GM21528 (cell line): ENCODE data around the gene CATSPERD.

ENCODE experiments used
- ATAC-seq: cut with Tn5 transposase; IDR thresholded peaks from one replicate; pipeline ENCODE4 v1.9.1; 2021; ENCODE audit warnings: mild to moderate bottlenecking, moderate library complexity; ENCODE audit not compliant: unreplicated experiment, low FRiP score

Gene CATSPERD

DNA sequence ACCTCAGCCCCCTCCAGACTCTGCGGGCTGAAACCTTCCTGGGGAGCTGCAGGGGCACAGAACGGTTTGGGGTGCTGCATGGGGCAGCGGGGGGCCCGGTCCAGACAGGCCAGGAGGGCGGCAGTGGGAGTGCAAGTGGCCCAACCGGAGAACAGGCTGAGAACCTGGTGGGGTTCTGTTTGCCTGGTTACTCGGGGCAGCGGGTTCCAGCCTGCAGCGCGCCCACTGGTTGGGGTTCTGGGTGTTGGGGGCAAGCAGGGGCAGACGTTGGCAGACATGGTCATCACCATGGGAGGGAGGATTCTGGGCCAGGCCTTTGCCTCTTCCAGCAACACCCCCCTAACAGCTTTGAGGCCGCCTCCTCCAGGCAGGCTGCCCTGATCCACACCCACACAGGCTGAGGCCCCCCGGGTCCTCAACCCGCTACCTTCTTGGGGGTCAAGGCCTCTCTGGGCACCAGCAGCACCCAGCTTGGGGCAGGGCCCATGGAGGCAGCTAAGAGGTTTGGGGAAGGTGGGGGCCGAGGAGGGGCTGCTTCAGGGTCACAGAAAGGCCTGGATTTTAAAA is 64.2 kb downstream of the CATSPERD start, which contains the start of gene PRR22:
Gene PRR22 (minus strand): TSS at position 166 of the 567 bp plus-strand sequence. CDS start 86 bp downstream, at position 80.
- no peak for ATAC-seq

DNA sequence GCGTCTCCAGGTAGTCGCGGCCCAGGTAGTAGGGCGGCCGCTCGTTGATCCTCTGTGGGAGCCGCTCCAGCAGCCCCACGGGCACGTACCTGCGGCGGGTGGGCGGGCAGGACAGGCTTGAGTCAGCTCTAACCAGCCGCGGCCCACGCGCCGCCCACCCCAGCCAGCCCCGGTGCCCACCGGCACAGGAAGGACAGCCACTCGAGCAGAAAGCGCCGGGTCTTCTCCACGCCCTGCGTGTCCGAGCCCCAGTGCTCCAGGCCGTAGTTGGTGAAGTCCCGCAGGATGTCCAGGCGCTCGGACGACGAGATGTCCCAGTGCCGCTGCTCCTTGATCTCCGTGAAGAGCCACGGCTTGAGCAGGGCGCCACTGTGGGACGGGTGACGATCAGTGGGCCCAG is 65.0 kb downstream of the CATSPERD start:
- no peak for ATAC-seq

DNA sequence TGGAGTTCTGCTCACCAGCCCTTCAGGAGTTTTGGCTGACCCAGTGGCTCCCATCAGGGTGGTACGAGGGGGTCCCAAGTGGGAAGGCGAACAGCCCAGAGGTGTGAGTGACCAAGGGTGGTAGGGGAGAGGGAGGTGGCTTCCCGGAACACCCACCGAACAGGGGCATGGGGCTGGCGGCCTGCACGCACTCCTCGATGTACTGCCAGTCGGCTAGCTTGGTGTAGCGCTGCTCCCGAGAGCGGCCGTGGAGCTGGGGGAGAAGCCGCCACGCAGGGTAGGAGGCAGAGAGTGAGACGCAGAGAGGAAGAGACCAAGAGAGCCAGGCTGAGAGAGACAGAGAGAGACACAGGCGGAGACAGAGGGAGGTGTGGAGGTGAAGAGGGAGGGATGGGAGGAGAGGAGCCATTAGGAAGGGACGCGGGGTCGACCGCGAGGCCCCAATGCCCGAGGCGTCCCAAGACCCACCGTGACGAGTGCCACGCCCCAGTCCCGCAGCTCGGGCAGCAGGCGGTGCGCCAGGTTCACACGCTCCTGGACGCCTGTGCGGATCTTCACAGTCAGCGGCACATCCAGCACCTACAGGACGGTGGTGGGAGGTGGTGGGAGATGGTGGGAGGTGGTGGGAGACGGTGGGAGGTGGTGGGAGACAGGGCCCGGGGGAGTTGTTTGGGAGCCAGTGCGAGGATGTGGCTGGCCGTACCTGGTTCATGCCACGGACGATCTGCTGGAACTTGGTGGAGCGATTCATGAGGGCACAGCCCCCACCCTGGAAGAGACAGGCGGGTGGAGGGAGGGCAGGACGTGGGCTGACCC is 66.4 kb downstream of the CATSPERD start:
- ATAC-seq = no peak

DNA sequence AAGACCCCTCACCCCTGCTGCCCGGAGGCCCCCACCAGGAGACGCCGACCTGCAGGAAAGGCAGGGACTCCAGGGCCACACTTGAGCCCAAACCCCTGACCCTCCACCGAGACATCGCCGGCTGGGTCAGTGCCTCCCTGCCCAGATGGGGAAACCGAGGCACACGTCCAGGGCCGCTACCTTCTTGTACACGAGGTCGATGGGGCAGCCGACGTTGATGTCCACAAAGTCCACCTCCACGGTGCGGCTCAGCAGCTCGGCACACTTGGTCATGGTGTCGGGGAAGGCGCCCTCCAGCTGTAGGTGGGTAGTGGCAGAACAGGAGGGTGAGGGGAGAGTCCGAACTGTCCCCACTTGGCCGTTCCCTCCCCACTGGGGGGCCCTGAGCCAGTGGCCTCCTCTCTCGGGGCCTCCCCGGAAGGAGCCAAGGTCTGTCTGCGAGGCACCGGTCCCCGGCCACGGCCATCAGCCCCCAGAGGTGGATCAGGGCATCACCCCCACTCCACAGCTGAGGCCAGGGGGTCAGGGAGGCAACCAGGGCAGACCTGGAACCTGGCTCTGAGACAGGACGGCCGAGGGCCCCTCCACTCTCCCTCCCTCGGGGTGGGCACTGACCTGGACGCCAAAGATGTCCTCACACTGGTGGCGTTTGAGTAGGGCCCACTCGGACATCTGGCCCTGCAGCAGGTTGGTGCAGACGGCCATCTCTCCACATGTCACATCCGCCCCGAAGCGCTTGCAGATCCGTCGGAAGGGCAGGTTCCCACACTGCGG is 67.2 kb downstream of the CATSPERD start:
- ATAC-seq = no peak

DNA sequence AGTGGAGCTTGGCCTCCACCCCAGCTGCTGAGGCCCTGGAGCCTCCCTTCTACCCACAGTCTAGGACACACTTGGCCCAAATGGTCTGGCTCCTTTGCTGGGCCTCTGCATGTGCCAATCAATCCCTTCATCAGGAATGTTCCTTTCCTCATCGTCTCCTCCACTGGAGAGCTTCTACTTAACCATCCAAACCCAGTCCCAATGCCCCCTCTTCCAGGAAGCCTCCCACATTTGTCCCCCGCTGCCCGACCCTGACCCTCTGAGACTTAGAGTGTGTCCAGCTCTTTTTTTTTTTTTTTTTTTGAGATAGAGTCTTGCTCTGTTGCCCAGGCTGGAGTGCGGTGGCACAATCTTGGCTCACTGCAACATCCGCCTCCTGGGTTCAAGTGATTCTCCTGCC is 68.0 kb downstream of the CATSPERD start:
- no peak for ATAC-seq

DNA sequence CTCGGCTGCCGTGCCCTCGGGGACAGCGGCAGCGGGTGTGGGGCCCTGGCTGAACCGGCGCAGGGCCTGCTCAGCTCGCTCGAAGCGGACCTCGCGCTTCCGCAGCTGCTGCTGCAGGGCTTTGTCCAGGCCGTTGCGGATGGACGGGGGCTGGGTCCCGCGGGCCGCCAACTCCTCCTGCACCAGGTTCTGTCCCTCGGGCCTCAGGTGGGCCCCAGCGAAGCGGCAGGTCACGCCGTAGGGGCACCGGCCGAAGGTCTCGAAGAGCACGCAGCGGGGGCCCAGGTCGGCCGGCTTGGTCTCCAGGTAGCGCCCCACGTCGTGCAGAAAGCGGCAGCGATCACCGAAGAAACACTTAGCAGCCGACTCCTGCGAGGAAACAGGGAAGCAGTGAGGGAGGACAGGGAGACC is 68.9 kb downstream of the CATSPERD start:
- ATAC-seq = no peak

DNA sequence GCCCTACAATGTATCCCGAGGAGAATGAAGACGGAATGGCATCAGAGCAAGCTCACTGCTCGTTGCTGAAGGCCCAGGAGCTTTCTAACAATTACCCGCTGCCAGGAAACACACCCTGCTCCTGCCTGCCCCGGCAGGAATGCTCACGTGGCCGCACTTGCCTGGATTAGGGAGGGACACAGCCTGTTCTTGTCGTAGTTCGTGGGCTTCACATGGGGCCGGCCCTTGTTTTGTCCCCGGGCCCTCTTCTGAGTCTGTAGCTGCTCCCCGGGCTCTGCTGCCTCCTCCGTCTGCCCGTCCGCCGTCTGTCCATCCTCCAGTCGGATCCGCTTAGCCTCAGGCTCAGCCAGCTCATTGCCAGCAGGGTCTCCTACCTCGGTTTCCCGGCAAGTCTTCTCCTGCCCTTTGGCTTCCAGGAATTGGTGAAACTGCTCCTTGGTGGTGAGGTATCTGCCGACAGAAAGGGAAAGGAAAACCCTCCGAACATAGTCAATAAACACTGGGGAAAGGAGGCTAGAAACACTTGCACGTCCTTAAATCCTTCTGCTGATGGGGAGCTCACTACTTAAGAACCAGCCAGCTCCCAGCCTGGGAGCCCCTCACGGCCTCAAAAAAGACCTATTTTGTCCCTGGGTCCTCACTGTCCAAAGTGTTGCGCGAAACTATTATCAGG is 69.6 kb downstream of the CATSPERD start:
- ATAC-seq = no peak

DNA sequence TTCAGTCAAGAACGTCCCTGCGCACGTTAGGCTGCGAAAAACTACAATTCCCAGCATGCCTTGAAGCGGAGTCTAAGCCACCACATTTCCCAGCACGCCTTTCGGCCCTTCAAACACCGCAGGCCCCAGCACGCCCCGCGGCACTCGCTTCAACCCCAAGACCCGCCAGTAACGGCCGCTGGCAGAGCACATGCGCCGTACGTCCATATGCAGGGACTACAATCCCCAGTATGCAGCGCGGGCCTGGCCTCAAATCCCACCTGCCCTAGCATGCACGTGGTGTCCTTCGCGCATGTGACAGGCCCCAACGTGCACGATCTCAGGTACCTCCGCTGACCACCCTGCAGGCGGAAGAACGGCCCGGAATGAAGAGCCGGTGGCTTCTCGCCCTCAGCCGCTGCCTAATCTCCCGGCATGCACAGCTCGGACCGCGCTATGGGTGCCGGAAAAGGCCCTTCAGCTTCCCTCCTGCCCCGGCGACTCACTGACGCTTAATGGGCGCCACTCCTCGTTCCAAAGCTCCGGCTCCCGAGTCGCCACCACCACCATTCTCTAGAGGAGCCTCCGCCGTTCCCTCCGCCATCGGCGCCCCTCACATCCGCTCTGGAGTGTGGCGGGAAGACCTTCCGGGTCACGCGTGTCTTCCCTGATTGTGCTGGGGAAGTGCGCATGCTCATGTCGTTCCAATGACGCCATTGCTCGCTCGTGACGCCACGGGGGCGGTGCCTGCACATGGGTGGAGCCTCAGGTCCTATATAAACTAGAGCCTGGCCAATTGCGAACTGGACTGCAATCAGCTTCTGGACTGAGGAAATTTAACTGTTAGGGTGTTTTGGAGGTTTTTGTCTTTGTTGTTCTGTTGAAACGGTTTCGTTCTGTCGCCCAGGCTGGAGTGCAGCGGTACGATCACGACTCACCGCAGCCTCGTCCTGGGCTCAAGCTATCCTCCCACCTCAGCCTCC is 70.4 kb downstream of the CATSPERD start, which contains the start of gene DUS3L:
Gene DUS3L (minus strand): TSS at position 605 of the 962 bp plus-strand sequence. CDS start 22 bp downstream, at position 583.
- peak; percentile 87 for ATAC-seq

DNA sequence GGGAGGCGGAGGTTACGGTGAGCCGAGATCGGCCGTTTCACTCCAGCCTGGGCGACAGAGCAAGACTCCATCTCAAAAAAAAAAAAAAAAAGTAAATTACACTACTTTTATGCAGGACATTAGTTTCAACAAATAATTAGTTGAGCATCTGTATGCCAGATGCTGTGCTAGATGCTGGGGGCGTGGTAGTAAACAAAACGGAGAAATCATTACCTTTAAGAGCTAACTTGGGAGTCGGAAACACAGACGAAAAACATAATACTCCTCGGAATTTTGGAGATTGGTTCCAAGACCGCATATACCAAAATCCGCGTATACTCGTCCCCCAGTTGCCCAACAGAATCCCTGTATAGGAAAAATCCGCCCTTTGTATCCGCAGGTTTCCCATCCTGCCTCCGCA is 71.8 kb downstream of the CATSPERD start:
- ATAC-seq = no peak

DNA sequence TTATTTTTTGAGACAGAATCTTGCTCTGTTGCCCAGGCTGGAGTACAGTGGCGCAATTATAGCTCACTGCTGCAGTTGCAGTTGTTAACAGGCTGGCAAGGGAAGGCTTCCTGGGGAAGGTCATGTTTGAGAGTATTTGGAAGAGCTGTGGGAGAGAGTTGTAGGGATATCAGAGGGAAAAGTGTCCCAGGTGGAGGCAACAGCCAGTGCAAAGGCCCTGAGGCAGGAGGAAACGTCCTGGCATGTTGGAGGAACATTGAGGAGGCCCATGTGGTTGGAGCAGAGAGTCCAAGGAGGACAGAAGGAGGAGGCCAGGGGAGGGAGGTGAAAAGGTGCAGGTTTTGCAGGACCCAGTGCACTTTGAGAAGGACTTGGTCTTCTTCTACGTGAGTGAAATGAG is 72.8 kb downstream of the CATSPERD start:
- no peak for ATAC-seq

DNA sequence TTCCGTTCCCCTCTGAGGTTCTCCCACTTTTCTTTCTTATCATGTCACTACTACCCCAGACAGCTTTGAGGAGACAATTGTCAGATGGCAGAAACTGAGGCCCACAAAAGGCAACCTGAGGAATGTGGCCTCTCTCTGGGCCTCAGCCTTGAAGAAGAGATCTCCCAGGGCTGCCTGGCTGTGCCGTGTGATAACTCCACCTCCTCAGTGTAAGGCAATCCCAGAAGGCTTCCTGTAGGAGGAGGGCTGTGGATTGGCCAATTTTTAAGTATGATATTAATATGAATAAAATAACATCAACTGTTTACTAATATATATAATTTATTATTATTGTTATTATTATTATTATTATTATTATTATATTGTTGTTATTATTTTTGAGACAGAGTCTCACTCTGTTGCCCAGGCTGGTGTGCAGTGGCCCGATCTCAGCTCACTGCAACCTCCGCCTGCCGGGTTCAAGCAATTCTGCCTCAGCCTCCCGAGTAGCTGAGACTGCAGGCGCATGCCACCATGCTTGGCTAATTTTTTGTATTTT is 75.0 kb downstream of the CATSPERD start:
- no peak for ATAC-seq

DNA sequence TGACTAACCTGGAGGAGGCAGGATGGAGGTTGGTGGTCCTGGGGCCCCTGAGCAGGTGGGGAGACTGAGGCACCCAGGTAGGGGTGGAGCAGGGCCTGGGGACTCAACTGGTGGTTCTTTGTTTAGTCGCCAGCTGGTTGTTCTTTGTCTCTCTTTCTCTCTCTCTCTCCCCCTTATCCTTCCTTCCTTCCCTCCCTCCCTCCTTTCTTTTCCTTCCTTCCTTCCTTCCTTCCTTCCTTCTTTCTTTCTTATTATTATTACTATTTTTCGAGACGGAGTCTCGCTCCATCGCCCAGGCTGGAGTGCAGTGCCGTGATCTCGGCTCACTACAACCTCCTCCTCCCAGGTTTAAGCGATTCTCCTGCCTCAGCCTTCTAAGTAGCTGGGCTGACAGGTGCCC is 77.8 kb downstream of the CATSPERD start:
- no peak for ATAC-seq

DNA sequence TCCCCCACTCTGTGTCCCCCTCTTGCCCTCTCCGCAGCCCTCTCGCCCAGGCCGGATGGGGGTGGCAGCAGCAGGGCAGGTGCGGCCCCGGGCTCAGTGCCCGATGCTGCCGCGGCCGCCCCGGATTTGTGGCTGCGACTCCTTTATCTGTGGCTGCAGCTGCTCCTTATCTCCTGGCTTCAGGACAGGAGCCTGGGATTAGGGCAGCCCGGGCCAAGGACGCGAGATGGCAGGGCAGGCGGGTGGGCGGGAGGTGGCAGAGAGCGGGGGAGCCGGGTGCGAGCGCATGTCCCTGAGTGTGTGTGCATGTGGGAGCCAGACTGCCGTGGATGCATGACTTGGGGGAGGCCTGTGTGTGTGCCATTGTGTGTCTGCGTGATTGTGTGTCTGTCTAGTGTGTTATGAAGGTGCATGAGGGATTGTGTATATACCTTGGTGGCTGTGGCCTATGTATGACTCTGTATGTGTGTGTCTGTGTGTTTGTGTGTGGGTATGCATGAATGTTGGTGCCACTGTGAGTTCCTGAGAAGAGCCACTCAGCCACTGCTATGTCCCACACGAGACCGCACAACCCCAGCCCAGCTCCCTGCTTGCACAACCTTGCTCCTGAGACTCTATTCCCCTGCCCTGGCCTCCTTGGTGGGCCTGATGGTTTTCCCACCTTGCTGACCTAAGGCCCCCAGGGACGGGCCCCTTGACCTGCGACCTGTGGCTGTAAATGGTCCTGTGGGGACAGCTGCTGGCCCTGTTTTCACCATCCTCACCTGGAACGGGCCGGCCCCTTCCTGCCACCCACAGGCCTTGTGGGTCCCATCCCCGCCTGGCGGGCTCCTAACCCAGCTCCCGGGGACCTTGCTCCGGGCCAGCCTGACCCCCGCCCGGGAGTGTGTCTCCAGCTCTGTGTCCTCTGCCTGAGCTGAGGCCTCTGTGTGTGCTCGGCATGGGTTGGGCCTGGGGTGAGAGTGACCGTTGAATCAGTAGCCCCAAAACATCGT is 79.1 kb downstream of the CATSPERD start:
- ATAC-seq = no peak

DNA sequence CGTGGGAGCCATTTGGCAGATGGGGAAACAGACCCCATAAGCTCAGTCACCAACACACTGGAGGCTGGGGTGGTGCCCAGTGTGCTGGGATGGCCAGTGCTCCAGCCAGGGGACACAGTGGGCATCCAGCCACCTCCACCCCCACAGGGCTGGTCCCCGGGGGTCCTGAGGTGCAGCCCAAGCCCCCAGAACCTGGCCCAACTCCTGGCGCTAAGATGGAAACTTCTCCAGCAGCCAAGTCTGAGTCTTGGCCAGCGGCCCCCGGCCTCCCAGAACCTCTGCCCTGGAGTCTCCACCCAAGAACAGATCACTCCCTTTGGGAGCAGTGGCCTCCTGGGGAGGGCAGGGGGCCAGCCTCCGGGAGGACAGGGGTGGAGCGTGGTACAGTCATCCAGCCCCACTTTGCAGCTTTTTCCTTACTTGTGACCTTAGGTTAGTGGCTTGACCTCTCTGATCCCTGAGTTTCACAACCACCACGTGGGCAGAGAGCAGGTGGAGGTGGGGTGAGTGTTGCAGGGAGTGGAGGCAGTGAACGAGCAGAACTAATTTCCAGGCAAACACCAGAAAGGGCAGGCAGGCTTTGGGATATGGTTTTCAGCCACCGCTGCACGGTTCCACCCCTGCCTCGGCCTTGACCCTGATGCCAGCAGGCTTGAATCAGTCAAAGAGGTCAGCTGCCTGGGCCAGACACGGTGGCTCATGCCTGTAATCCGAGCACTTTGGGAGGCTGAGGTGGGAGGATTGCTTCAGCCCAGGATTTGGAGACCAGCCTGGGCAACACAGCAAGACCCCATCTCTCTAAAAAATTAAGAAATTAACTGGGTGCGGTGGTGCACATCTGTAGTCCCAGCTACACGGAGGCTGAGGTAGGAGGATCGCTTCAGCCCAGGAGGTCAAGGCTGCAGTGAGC is 80.2 kb downstream of the CATSPERD start:
- no peak for ATAC-seq

DNA sequence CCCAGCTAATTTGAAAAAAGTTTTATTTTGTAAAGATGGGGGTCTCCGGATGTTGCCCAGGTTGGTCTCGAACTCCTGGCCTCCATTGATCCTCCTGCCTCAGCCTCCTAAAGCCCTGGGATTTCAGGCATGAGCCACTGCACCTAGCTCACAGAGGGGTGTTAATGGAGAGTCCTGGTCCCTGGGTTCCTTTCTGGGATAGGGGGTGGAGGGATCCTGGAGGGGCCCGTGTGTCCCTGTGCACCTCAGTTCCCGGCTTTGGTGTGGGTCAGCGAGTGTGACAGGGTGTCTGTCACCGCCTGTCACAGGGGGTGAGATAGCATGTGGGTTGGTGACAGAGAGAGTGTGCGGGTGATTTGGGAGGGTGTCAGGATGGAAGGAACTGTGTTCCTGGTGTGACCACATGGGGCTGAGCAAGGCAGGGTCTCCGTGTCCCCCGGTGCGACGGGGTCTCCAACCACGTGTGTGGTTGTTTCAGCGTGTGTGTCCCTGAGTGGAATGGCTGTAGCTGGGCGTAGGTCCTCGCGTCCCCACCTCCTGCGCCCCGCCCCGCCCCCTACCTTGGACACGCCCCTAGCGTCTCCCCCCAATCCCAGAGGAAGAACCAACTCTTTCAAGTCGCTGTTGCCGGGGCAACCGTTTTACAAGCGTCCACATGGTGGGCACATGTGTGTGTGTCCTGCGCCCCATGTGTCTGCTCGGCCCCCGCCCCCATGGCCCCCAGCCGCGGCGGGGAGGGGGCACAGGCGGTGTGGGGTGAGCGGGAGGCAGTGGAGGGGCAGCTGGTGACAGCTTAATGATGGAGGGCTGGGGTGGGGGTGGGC is 81.6 kb downstream of the CATSPERD start:
- ATAC-seq = no peak

DNA sequence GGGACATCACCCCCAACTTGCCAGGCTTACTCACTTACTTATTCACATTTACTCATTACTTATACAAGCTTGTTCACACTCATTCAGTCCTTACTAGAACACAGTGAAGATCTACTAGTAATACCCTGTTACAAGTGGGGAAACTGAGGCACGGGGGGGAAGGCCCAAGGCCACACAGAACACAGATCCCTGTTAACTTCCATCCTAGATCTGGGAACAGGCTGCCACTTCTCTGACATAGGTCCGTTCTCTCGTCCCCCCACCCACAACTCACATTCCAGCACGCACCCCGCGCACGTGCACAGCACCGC is 83.0 kb downstream of the CATSPERD start:
- no peak for ATAC-seq
